RPMI7951 (cell line): ENCODE measurements around the gene UHMK1. TPM values are rescaled to one million over a fixed set of nuclear protein-coding genes. Genes with fewer than 3 reads are reported as not detected.

ENCODE experiments used
- DNase-seq: peaks from one replicate; pipeline ENCODE4 v3.0.0-alpha.2; 2012; ENCODE audit warnings: low read depth
- total RNA-seq: library from RNA; depleted of rRNA; stranded (reverse); fragments of >200 nt; shearing (Covaris generic); gene quantifications from 2 replicates; pipeline ENCODE4 v1.2.3, GENCODE V29; 2014

UHMK1 gene
- total RNA-seq, 1 experiment from 2014 or later: 61.0 TPM

- no peak for DNase-seq
Measured at GRCh38 chr1:162530307-162530987, 32.8 kb downstream of the UHMK1 start.

GRCh38 chr1:162530988-162531319 is 33.3 kb downstream of the UHMK1 start:
- DNase-seq: no peak

- DNase-seq: no peak
Measured at GRCh38 chr1:162535501-162535900, 37.9 kb downstream of the UHMK1 start.

GRCh38 chr1:162536511-162536910 is 38.9 kb downstream of the UHMK1 start:
- peak; percentile 59 for DNase-seq

GRCh38 chr1:162537216-162537615 is 39.6 kb downstream of the UHMK1 start:
- no peak for DNase-seq

GRCh38 chr1:162538815-162539431 is 41.3 kb downstream of the UHMK1 start:
- peak; percentile 76 for DNase-seq

- DNase-seq: peak; percentile 88
Measured at GRCh38 chr1:162541619-162542141, 44.1 kb downstream of the UHMK1 start.

GRCh38 chr1:162543228-162543627 is 45.6 kb downstream of the UHMK1 start:
- no peak for DNase-seq

GRCh38 chr1:162548170-162548569 is 50.6 kb downstream of the UHMK1 start:
- no peak for DNase-seq

GRCh38 chr1:162549001-162549400 is 51.4 kb downstream of the UHMK1 start:
- no peak for DNase-seq

- no peak for DNase-seq
Measured at GRCh38 chr1:162550925-162551324, 53.3 kb downstream of the UHMK1 start.

GRCh38 chr1:162551969-162552683 is 54.5 kb downstream of the UHMK1 start:
- no peak for DNase-seq

- no peak for DNase-seq
Measured at GRCh38 chr1:162552684-162553252, 55.1 kb downstream of the UHMK1 start.

GRCh38 chr1:162554258-162554657 is 56.6 kb downstream of the UHMK1 start:
- DNase-seq: no peak

GRCh38 chr1:162557536-162557935 is 59.9 kb downstream of the UHMK1 start:
- DNase-seq: no peak

- DNase-seq: peak; percentile 67
Measured at GRCh38 chr1:162560303-162561036, 62.9 kb downstream of the UHMK1 start.

GRCh38 chr1:162561037-162561615 is 63.5 kb downstream of the UHMK1 start:
- DNase-seq: peak; percentile 96

GRCh38 chr1:162561616-162562469 is 64.2 kb downstream of the UHMK1 start, which contains the start of gene UAP1:
TSS of gene UAP1 (plus strand) at chr1:162561722. CDS start at chr1:162566069, 4,347 bp downstream.
- DNase-seq: peak; percentile 15

- peak; percentile 54 for DNase-seq
Measured at GRCh38 chr1:162562470-162562828, 64.8 kb downstream of the UHMK1 start.

GRCh38 chr1:162564762-162565218 is 67.2 kb downstream of the UHMK1 start:
- DNase-seq: no peak
